ENCODE results near the gene COL21A1.
A peak's percentile ranks its signal among the peaks of the same experiment; 100 is the strongest.
"Not testable (repeated sequence)": the region's sequence is repeated elsewhere in the genome, so short reads cannot be mapped to it uniquely, and the experiment has no call there.

COL21A1 gene

GRCh38 chr6:56246881-56247653 is at the start of gene COL21A1:
Gene COL21A1 (minus strand): TSS chr6:56247580. CDS start chr6:56182618, 64,962 bp downstream.
- DNase-seq, result peak; percentile 28

- DNase-seq, result peak; percentile 33
Measured at GRCh38 chr6:56293781-56294180, 46.4 kb upstream of the COL21A1 start.

- peak; percentile 64 for DNase-seq
Measured at GRCh38 chr6:56292505-56293181, 45.3 kb upstream of the COL21A1 start.

- DNase-seq, result no peak
Measured at GRCh38 chr6:56291302-56291917, 44.0 kb upstream of the COL21A1 start.

GRCh38 chr6:56289721-56290120 is 42.3 kb upstream of the COL21A1 start:
- no peak for DNase-seq

- DNase-seq, result no peak
Measured at GRCh38 chr6:56288347-56288746, 41.0 kb upstream of the COL21A1 start.

- DNase-seq, result peak; percentile 37
Measured at GRCh38 chr6:56282391-56282790, 35.0 kb upstream of the COL21A1 start.

GRCh38 chr6:56280126-56280525 is 32.7 kb upstream of the COL21A1 start:
- peak; percentile 5 for DNase-seq

GRCh38 chr6:56279331-56280080 is 32.1 kb upstream of the COL21A1 start:
- DNase-seq, result peak; percentile 52

- DNase-seq, result peak; percentile 8
Measured at GRCh38 chr6:56278171-56278591, 30.8 kb upstream of the COL21A1 start.

GRCh38 chr6:56270812-56271441 is 23.5 kb upstream of the COL21A1 start:
- DNase-seq, result no peak

GRCh38 chr6:56268266-56268665 is 20.9 kb upstream of the COL21A1 start:
- DNase-seq, result no peak

GRCh38 chr6:56266011-56266410 is 18.6 kb upstream of the COL21A1 start:
- no peak for DNase-seq

GRCh38 chr6:56263596-56264315 is 16.4 kb upstream of the COL21A1 start:
- DNase-seq, result peak; percentile 53

- not testable (repeated sequence) for DNase-seq
Measured at GRCh38 chr6:56260593-56260992, 13.2 kb upstream of the COL21A1 start.

GRCh38 chr6:56259234-56260077 is 12.1 kb upstream of the COL21A1 start:
- DNase-seq, result peak; percentile 70

GRCh38 chr6:56255349-56255748 is 8.0 kb upstream of the COL21A1 start:
- DNase-seq, result no peak

- no peak for DNase-seq
Measured at GRCh38 chr6:56250266-56250665, 2.9 kb upstream of the COL21A1 start.

GRCh38 chr6:56247654-56248122 is 308 bp upstream of the COL21A1 start:
- DNase-seq, result no peak

GRCh38 chr6:56246541-56246880 is 869 bp downstream of the COL21A1 start:
- no peak for DNase-seq

- DNase-seq, result peak; percentile 74
Measured at GRCh38 chr6:56245903-56246351, 1.5 kb downstream of the COL21A1 start.

All from fibroblast of skin of right quadriceps (primary cell).